HepG2 (cell line): ENCODE data around the gene MRPS2. TPM values are rescaled to one million over a fixed set of nuclear protein-coding genes. Genes with fewer than 3 reads are reported as not detected.
A peak's percentile ranks its signal among the peaks of the same experiment; 100 is the strongest.

Experiments used
- ATAC-seq: fragments of 200-7000 bp; cut with Tn5 transposase; 3 replicates; pipeline ENCODE4 v1.9.1; 2020; ENCODE audit warnings: mild to moderate bottlenecking, moderate library complexity
- BruUV-seq: library from RNA; stranded (reverse); fragments of 400-500 nt; replicated peaks from 2 replicates; lab custom pipeline; 2021; lab: Mats Ljungman, UMichigan
- CTCF ChIA-PET: fragments of 300-600 bp; formaldehyde crosslinking; extraction: SDS; loops from one replicate; lab custom pipeline; 2021; ENCODE audit warnings: low total read pairs, inconsistent platforms, low intra/inter-chr PET ratio; lab: Yijun Ruan, JAX
- POLR2A ChIA-PET: fragments of 350-600 bp; sonication (Branson Sonifier 250); formaldehyde crosslinking; loops from one replicate; lab custom pipeline; 2020; ENCODE audit warnings: antibody characterized with exemption, inconsistent platforms; lab: Yijun Ruan, JAX
- DNase-seq: peaks from one replicate; pipeline ENCODE4 v3.0.0-alpha.2; 2015; ENCODE audit warnings: low spot score
- FAIRE-seq: peaks from 3 replicates; lab custom pipeline; 2011; peaks lifted over from hg19 to GRCh38; lab: Jason Lieb, UNC
- H2AFZ ChIP-seq: one replicate; pipeline ENCODE4 v1.6.1; 2011; ENCODE audit warnings: low read length, inconsistent platforms
- H3K27ac ChIP-seq: fragments of 300-600 bp; 3 replicates; pipeline ENCODE4 v1.8.0; 2011; ENCODE audit warnings: mixed run types, mild to moderate bottlenecking, mixed read lengths, low read length, inconsistent platforms; ENCODE audit not compliant: insufficient read depth; ENCODE audit errors: extremely low read length
- H3K27me3 ChIP-seq, 2 experiments: fragments of 200-600 bp in 1 of 2; 2 replicates in 1 of 2; 3 replicates in 1 of 2; pipeline versions ENCODE4 v1.6.0 to v1.8.0; 2011; ENCODE audit warnings: low read length in 2 of 2, mild to moderate bottlenecking in 2 of 2, moderate library complexity in 2 of 2, inconsistent platforms in 1 of 2; ENCODE audit not compliant: insufficient read depth in 2 of 2, control insufficient read depth in 1 of 2
- H3K36me3 ChIP-seq, 2 experiments: fragments of 200-600 bp in 1 of 2; replicated peaks in 1 of 2; 2 replicates in 1 of 2; 3 replicates in 1 of 2; pipeline versions ENCODE4 v1.5.1 to v1.8.0; 2011; ENCODE audit warnings: low read length in 2 of 2, inconsistent platforms in 1 of 2; ENCODE audit not compliant: insufficient read depth in 2 of 2, control insufficient read depth in 1 of 2
- H3K4me1 ChIP-seq: 2 replicates; pipeline ENCODE4 v1.5.1; 2012; ENCODE audit warnings: low read length, inconsistent platforms; ENCODE audit not compliant: insufficient read depth
- H3K4me2 ChIP-seq: 2 replicates; pipeline ENCODE4 v1.6.0; 2011; ENCODE audit warnings: low read depth, low read length, inconsistent platforms
- H3K4me3 ChIP-seq, 3 experiments: fragments of 200-600 bp in 1 of 3; sonication (generic), shearing (Covaris generic) in 1 of 3; replicated peaks in 1 of 3; 2 replicates each; pipeline ENCODE4 v1.5.1; 2011 to 2016; ENCODE audit warnings: low read length in 3 of 3, inconsistent platforms in 2 of 3, low read depth in 2 of 3, mild to moderate bottlenecking in 2 of 3, control low read depth in 1 of 3, mixed read lengths in 1 of 3; ENCODE audit not compliant: insufficient read depth in 1 of 3
- H3K79me2 ChIP-seq: one replicate; pipeline ENCODE4 v1.6.1; 2011; ENCODE audit warnings: low read length, inconsistent platforms; ENCODE audit not compliant: insufficient read depth
- H3K9ac ChIP-seq: 2 replicates; pipeline ENCODE4 v1.6.0; 2011; ENCODE audit warnings: mild to moderate bottlenecking, low read depth, low read length, inconsistent platforms; ENCODE audit not compliant: insufficient read depth
- H3K9me3 ChIP-seq: 2 replicates; pipeline ENCODE4 v1.5.1; 2012; ENCODE audit warnings: mild to moderate bottlenecking, low read length
- H4K20me1 ChIP-seq: 2 replicates; pipeline ENCODE4 v1.6.0; 2011; ENCODE audit warnings: inconsistent platforms, mild to moderate bottlenecking, low read length, moderate library complexity; ENCODE audit not compliant: insufficient read depth
- AKNA ChIP-seq: sonication (generic); formaldehyde crosslinking; IDR thresholded peaks from 2 replicates; pipeline ENCODE4 v1.4.0; 2020; ENCODE audit warnings: missing genetic modification reagents, borderline replicate concordance
- CBX5 ChIP-seq: sonication (generic); formaldehyde crosslinking; IDR thresholded peaks from 2 replicates; pipeline ENCODE4 v1.4.0; 2020; ENCODE audit warnings: missing genetic modification reagents, borderline replicate concordance
- FOXM1 ChIP-seq: sonication (generic); formaldehyde crosslinking; IDR thresholded peaks from 2 replicates; pipeline ENCODE4 v1.5.0; 2020; ENCODE audit warnings: missing genetic modification reagents
- JUN ChIP-seq: sonication (generic); formaldehyde crosslinking; IDR thresholded peaks from 2 replicates; pipeline ENCODE4 v1.4.0; 2020; ENCODE audit warnings: mild to moderate bottlenecking, missing genetic modification reagents
- KLF11 ChIP-seq: IDR thresholded peaks from 2 replicates; pipeline ENCODE4 v1.6.1; 2016; ENCODE audit warnings: missing compliant biosample characterization
- NR2F1 ChIP-seq, 2 experiments: fragments of 450-650 bp in 1 of 2; formaldehyde crosslinking in 1 of 2; IDR thresholded peaks; 2 replicates each; pipeline versions ENCODE4 v1.5.0 to v1.6.1; 2016 to 2020; ENCODE audit warnings: mild to moderate bottlenecking in 1 of 2, missing compliant biosample characterization in 1 of 2, missing genetic modification reagents in 1 of 2, moderate library complexity in 1 of 2
- PCBP1 ChIP-seq: fragments of 200-400 bp; formaldehyde crosslinking; IDR thresholded peaks from 2 replicates; pipeline ENCODE4 v1.6.1; 2017; ENCODE audit warnings: mild to moderate bottlenecking, low read depth, low read length, borderline replicate concordance
- RBM22 ChIP-seq: fragments of 200-400 bp; formaldehyde crosslinking; optimal IDR thresholded peaks from 2 replicates; pipeline ENCODE3; 2017; ENCODE audit warnings: mild to moderate bottlenecking, low read length, moderate library complexity
- REL ChIP-seq: sonication (generic); formaldehyde crosslinking; conservative IDR thresholded peaks from 2 replicates; pipeline ENCODE4 v1.8.0; 2022; ENCODE audit warnings: mild to moderate bottlenecking, missing genetic modification reagents, moderate library complexity
- RORA ChIP-seq: sonication (generic); formaldehyde crosslinking; IDR thresholded peaks from 2 replicates; pipeline ENCODE4 v1.5.0; 2020; ENCODE audit warnings: mild to moderate bottlenecking, missing genetic modification reagents, moderate library complexity
- SUZ12 ChIP-seq: fragments of 150-350 bp; IDR thresholded peaks from 2 replicates; pipeline ENCODE4 v1.6.1; 2014; ENCODE audit warnings: low read depth, low read length
- ZFP36L2 ChIP-seq: sonication (generic); formaldehyde crosslinking; IDR thresholded peaks from 2 replicates; pipeline ENCODE4 v1.4.0; 2020; ENCODE audit warnings: missing genetic modification reagents
- ZMYM2 ChIP-seq: sonication (generic); formaldehyde crosslinking; IDR thresholded peaks from 2 replicates; pipeline ENCODE4 v1.8.0; 2022; ENCODE audit warnings: mild to moderate bottlenecking, missing genetic modification reagents
- ZNF207 ChIP-seq: fragments of 450-650 bp; IDR thresholded peaks from 2 replicates; pipeline ENCODE4 v1.6.1; 2016; ENCODE audit warnings: antibody characterized with exemption, borderline replicate concordance
- ZNF296 ChIP-seq: sonication (generic); formaldehyde crosslinking; conservative IDR thresholded peaks from 2 replicates; pipeline ENCODE4 v1.5.0; 2020; ENCODE audit warnings: mild to moderate bottlenecking, missing genetic modification reagents
- ZNF317 ChIP-seq: sonication (generic); formaldehyde crosslinking; IDR thresholded peaks from 2 replicates; pipeline ENCODE4 v1.5.0; 2020; ENCODE audit warnings: mild to moderate bottlenecking, missing genetic modification reagents
- ZNF563 ChIP-seq: sonication (generic); formaldehyde crosslinking; IDR thresholded peaks from 2 replicates; pipeline ENCODE4 v1.8.0; 2022; ENCODE audit warnings: mild to moderate bottlenecking, moderate library complexity, missing genetic modification reagents
- ZNF569 ChIP-seq: sonication (generic); formaldehyde crosslinking; IDR thresholded peaks from 2 replicates; pipeline ENCODE4 v1.5.0; 2020; ENCODE audit warnings: mild to moderate bottlenecking, missing genetic modification reagents, moderate library complexity, borderline replicate concordance
- WGBS: methylation state at CpG from one replicate; pipeline ENCODE4 v1.1.6; 2017; ENCODE audit warnings: low lambda C conversion rate; 5-methylcytosine and 5-hydroxymethylcytosine counted together
- in situ Hi-C: cut with HindIII; loops from 2 replicates; pipeline ENCODE4 v1.10.0; 2017; ENCODE audit warnings: low pct_unique_long_range_greater_than_20kb; ENCODE audit not compliant: extremely low pct_ligation_motif_present
- intact Hi-C: fragments of 100-400 bp; cut with micrococcal nuclease; formaldehyde crosslinking; loops from one replicate; pipeline ENCODE4 v1.10.0; 2022; ENCODE audit not compliant: unreplicated experiment
- polyA plus RNA-seq, 8 experiments: library from polyadenylated mRNA; depleted of rRNA in 3 of 8; stranded (reverse) in 7 of 8; unstranded in 1 of 8; fragments of >200 nt; fragmentation: Illumina TruSeq in 4 of 8; extraction: Trizol in 4 of 8; gene quantifications; 2 replicates each; pipeline versions ENCODE4 v1.2.1 to v1.2.3, GENCODE V29; 2011 to 2016; ENCODE audit warnings: low read depth in 4 of 8, missing spikeins in 1 of 8, mixed read lengths in 1 of 8; ENCODE audit not compliant: insufficient read depth in 1 of 8
- total RNA-seq, 5 experiments: library from RNA; depleted of rRNA; stranded (reverse); fragments of >200 nt; fragmentation: Illumina TruSeq; extraction: Trizol; gene quantifications; 2 replicates each; pipeline ENCODE4 v1.2.3, GENCODE V29; 2016; ENCODE audit warnings: low read depth in 1 of 5
- TF ChIP-seq, protein P1 (sequence below): sonication (generic); formaldehyde crosslinking; IDR thresholded peaks from 2 replicates; pipeline ENCODE4 v1.4.0; 2020; ENCODE audit warnings: mild to moderate bottlenecking, missing genetic modification reagents
- TF ChIP-seq, protein P2 (sequence below): sonication (generic); formaldehyde crosslinking; IDR thresholded peaks from 2 replicates; pipeline ENCODE4 v1.5.0; 2020; ENCODE audit warnings: missing genetic modification reagents

Gene MRPS2
- total and polyA plus RNA-seq, 2 of the 13 experiments (the other 11 are each of a cell fraction or from before 2014, with no cell fraction given), result 44.4 to 86.7 TPM

DNA sequence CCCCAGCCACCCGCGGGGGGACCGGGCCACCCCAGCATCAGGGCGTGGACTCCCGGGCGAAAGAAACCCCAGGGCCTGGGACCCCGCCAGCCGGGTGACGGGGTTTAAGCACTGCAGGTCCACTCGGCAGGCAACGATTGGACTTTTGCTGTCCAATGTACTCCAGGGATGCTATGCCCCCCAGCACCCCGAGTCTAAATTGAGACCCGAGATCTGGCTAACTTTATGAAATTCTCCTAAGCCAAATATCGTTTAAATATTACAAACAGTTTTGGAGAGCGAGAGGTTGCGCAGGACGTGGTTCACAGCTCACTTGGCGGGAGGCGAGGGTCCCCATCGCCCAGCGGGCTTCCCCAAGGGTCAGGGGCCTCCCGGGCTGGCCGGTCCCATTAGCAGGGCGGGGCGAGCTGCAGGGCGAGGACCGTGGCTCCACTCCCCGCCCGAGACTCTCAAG lies 384 bp upstream of the MRPS2 start:
- Histone ChIP-seq H2AFZ (no peak overlapping the region), H4K20me1 (peaks cover 16% of the 10 kb centered on the region), H3K79me2 (peaks cover 10% of the 10 kb centered on the region), H3K36me3 (peaks cover 13 to 25% of the 10 kb centered on the region in 2 experiments), H3K4me2 (peak overlapping the region; percentile 99), H3K27me3 (no peaks in the 10 kb centered on the region), H3K4me1 (peaks cover 24% of the 10 kb centered on the region), H3K9ac (peak overlapping the region; percentile 89), H3K9me3 (no peaks in the 10 kb centered on the region), H3K4me3 (peak overlapping the region; percentile 80 to 96 (median 92)), H3K27ac (peak overlapping the region; percentile 37)
- CTCF ChIA-PET, result no interaction called here
- intact Hi-C loops (loop anchor here (2.0 kb wide), 1 partner anchor 19 kb away; no protein-coding TSS in a partner anchor), in situ Hi-C loops (no loop called here)
- POLR2A ChIA-PET, result interaction anchor here (1.1 to 2.3 kb wide), 2 partner anchors 9 to 20 kb away, joined by 6 to 12 read pairs; no protein-coding TSS in a partner anchor
- FAIRE-seq (no peak), ATAC-seq (peak; percentile 18), DNase-seq (no peak)
- no TSS peak for BruUV-seq
- 2% methylated on average over 10 of the region's 29 CpGs for WGBS
- TF ChIP-seq ZNF296 (CRISPR knock-in tag) (0 out of 2 replicates have a peak, but pooled peaks have one; percentile 21), CBX5 (CRISPR knock-in tag) (no peak), KLF11 (CRISPR knock-in tag) (no peak), REL (no peak), NR2F1 (CRISPR knock-in tag; IDR thresholded peaks at IDR 0.05) (0 out of 4 replicates have a peak, but pooled peaks of 1 of the 2 experiments have one; percentile 36), PCBP1 (0 out of 2 replicates have a peak, but pooled peaks have one; percentile 14), ZNF317 (CRISPR knock-in tag) (no peak), SUZ12 (0 out of 2 replicates have a peak, but pooled peaks have one; percentile 4), RORA (CRISPR knock-in tag) (no peak), RBM22 (no peak), ZNF207 (no peak), FOXM1 (CRISPR knock-in tag) (0 out of 2 replicates have a peak, but pooled peaks have one; percentile 6), ZMYM2 (CRISPR knock-in tag) (no peak), ZNF563 (CRISPR knock-in tag) (no peak), JUN (CRISPR knock-in tag) (no peak), AKNA (CRISPR knock-in tag) (no peak), ZNF569 (CRISPR knock-in tag) (0 out of 2 replicates have a peak, but pooled peaks have one; percentile 1), ZFP36L2 (CRISPR knock-in tag) (no peak)
- TF ChIP-seq, protein P1, sequence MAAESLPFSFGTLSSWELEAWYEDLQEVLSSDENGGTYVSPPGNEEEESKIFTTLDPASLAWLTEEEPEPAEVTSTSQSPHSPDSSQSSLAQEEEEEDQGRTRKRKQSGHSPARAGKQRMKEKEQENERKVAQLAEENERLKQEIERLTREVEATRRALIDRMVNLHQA (CRISPR knock-in tag), result no peak
- TF ChIP-seq, protein P2, sequence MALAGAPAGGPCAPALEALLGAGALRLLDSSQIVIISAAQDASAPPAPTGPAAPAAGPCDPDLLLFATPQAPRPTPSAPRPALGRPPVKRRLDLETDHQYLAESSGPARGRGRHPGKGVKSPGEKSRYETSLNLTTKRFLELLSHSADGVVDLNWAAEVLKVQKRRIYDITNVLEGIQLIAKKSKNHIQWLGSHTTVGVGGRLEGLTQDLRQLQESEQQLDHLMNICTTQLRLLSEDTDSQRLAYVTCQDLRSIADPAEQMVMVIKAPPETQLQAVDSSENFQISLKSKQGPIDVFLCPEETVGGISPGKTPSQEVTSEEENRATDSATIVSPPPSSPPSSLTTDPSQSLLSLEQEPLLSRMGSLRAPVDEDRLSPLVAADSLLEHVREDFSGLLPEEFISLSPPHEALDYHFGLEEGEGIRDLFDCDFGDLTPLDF (CRISPR knock-in tag), result peak; percentile 38; the same call in 1 of the 2 replicates
